Transverse colon (tissue), 4 donors: ENCODE results near the gene IPO11.

Experiments used
- EP300 ChIP-seq: sonication (generic); formaldehyde crosslinking; IDR thresholded peaks from one replicate; pipeline ENCODE4 v1.6.1; 2017; ENCODE audit warnings: antibody characterized with exemption, low read depth
- POLR2A ChIP-seq: fragments of 450-650 bp; IDR thresholded peaks from one replicate; pipeline ENCODE4 v1.6.1; 2016; ENCODE audit warnings: antibody characterized with exemption, mild to moderate bottlenecking, moderate library complexity
- POLR2AphosphoS5 ChIP-seq, 3 donors: sonication (generic); formaldehyde crosslinking; IDR thresholded peaks; one replicate each; pipeline ENCODE4 v1.6.1; 2016; ENCODE audit warnings: antibody characterized with exemption in 3 of 3
- TF ChIP-seq, protein P1 (sequence below), 5 experiments: fragments of 200-600 bp in 3 of 5; fragments of 450-650 bp in 2 of 5; sonication (generic) in 3 of 5; IDR thresholded peaks; 1 replicate in 2 of 5; 2 replicates in 3 of 5; pipeline ENCODE4 v1.5.1; 2016 to 2017; ENCODE audit warnings: antibody characterized with exemption in 5 of 5, inconsistent platforms in 3 of 5, mild to moderate bottlenecking in 2 of 5, moderate library complexity in 1 of 5

DNA sequence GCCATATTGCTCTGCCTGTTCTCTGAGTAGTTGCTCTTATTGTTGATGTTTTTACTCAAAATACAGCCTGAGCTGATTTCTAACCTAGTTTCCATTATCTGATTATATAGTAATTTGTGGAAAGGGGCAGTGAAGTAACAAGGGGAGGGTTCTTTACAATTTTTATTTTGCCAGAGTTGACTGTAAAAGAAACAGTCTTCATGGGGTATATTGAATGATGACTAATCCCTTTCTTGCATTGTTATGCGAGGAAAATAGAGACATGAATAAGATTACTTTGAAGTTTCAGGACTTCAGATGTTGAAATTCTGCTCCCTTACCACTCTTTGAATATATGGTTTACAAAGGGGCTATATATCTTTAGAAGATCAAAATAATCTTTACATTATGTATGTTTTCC lies 156.9 kb downstream of the IPO11 start:
- TF ChIP-seq POLR2A: no peak
- TF ChIP-seq EP300: no peak
- TF ChIP-seq, protein P1, sequence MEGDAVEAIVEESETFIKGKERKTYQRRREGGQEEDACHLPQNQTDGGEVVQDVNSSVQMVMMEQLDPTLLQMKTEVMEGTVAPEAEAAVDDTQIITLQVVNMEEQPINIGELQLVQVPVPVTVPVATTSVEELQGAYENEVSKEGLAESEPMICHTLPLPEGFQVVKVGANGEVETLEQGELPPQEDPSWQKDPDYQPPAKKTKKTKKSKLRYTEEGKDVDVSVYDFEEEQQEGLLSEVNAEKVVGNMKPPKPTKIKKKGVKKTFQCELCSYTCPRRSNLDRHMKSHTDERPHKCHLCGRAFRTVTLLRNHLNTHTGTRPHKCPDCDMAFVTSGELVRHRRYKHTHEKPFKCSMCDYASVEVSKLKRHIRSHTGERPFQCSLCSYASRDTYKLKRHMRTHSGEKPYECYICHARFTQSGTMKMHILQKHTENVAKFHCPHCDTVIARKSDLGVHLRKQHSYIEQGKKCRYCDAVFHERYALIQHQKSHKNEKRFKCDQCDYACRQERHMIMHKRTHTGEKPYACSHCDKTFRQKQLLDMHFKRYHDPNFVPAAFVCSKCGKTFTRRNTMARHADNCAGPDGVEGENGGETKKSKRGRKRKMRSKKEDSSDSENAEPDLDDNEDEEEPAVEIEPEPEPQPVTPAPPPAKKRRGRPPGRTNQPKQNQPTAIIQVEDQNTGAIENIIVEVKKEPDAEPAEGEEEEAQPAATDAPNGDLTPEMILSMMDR (IDR thresholded peaks at IDR 0.05): no peak
- no peak for TF ChIP-seq POLR2AphosphoS5 (IDR thresholded peaks at IDR 0.05)
